Activated CD4-positive, CD25-positive, alpha-beta regulatory T cell (primary cell): ENCODE measurements around the gene PARS2.

Source experiments
- DNase-seq, 4 experiments: peaks; one replicate each; lab custom pipeline; 2025; lab: John Stamatoyannopoulos, UW

The PARS2 gene

GRCh38 chr1:54774820-54775498 is 10.6 kb upstream of the PARS2 start:
- no peak for DNase-seq

- DNase-seq = no peak
These were observed 8.6 kb upstream of the PARS2 start for GRCh38 chr1:54772951-54773350.

DNA sequence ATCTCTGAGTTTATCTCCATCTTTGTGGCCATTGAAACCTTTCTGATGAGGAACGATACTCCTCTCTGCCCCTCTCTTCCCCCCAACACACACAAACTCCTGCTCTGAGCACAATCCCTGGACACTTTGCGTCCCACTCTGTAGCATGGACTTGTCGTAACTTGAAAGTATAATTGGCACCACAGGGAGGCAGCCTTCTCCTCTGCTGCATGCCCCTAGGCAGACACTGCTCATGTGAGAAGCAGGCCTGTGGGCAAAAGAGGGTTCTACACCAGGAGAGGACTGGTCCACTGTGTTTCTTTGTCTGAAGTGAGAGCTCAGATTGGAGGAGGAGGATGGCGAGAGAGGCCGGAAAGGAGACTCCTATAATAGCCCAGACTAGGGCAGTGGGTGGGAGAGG is 3.8 kb upstream of the PARS2 start:
- DNase-seq = no peak

GRCh38 chr1:54767526-54767925 is 3.2 kb upstream of the PARS2 start:
- no peak for DNase-seq

- DNase-seq = no peak
These were observed 2.4 kb upstream of the PARS2 start for GRCh38 chr1:54766726-54767125.

DNA sequence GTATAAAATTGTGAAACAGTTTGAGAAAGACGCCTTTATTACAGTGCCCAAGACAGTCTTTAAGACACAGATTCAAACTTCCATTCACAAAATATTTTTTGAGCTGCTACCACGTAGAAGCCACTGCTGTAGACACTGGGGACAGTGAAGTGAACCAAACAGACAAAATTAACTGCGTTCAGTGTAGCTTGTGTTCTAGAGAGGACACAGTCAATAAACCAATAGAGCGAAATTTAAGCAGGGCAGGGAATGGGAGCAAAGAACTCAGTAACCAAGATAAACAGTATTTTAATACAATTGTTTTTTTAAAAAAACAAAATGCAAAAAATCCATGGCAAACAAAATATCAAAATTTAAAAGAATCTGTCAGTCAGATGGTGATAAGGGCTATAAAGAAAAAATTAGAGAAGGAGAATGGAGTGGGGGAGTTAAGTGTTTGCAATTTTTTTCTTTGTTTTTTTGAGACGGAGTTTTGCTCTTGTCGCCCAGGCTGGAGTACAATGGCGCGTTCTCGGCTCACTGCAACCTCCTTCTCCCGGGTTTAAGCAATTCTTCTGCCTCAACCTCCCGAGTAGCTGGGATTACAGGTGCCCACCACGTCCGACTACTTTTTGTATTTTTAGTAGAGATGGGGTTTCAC is 719 bp upstream of the PARS2 start:
- DNase-seq = no peak

DNA sequence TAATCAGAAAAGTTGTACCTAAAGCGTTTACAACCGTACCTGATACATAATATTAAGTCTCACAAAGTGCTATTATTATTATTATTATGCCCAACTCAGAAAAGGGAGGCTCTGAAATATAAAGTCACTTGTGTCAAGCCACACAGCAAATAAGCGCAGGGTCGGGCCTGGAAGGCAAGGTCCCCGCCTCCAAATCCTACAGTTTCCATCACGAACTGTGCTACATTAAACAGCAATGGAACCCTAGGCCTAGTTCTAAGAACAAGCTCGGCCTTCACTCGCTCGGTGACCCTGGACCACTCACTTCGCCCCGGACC is 549 bp downstream of the PARS2 start:
- no peak for DNase-seq

DNA sequence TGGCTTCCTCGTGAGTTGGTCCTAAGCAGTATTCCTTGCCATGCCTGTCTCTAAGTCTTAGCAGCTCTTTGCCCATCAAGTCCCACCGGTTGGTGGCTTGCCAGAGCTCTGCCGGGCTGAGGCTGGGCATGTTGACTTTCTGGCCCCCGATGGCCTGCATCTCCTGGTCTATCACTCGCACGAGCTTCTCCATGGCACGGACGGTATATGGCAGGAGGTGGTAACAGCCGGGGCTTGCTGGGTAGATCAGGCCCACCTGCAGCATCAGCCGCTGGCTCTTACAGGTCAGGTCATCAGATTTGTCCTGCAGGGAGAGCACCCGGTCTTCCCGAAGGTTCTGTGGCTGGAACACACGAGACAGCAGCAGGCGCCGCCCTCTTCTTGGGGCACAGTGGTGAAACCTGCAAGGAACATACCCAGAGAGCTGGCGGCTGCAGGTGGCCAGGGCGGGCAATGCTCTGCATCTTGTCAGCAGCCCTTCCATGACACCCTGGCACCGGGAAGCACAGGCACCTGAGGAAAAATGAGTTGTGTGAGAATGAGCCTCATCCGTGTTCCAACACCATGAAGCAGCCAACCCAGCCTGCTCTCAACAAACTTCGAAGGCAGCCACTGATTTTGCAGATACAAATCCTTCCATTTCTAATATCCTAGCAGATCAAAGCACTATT is 5.5 kb downstream of the PARS2 start:
- DNase-seq = no peak

DNA sequence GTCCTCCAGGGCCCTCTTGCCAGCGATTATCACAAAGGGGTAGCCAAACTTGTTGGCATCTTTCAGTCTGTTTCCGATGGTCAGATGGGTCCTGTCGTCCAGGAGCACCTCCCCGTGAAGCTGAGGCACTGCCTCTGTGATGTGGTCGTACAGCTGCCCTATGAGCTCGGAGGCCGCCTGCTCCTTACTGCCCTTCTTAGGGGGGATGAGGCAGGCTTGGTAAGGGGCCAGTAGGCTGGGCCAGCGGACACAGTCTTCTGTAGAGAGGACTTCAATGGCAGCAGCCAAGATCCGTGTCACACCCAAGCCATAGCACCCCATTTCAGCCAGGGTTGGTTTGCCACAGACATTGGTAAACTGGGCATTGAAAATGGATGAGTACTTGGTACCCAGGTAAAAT is 6.5 kb downstream of the PARS2 start:
- no peak for DNase-seq

DNA sequence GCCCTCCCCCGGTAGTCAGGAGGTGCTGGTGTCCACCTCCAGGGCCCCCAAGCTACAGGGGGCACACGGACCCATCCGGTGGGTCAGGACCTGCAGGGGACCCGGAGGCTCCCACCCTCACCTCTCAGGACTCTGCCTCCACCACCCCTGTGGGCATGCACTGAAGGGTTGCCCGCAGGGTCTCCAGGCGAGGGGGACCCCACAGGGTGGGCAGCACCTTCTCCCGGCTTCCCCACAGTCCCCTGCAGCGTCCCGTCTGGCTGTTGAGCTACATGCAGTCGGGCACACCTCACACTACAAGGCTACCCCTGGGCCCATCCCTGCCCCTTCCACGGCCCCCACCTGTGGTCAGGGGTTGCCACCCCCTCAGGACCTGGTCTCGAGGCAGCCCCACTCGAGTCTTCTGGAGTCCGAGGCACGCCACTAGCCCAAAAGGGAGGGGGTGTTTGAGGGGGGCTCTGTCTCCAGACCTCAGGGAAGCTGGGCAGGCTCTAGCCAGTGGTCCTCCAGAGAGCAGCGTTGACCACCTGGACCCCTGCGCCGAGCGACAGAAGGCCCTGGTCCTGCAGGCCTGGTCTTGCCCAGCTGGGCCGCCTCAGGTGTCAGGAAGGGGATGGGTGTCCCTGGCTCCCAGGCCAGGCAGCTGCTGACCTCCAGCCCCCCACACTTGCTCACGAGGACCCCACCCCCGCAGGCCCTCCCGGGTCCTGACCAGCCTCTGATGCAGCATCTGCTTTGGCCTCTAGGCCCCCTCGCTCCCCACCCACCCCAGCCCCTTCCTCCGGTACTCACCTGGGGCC is 9.6 kb downstream of the PARS2 start:
- no peak for DNase-seq

- no peak for DNase-seq
These were observed 10.3 kb downstream of the PARS2 start for GRCh38 chr1:54754045-54754444.

GRCh38 chr1:54751426-54751825 is 12.9 kb downstream of the PARS2 start:
- DNase-seq = no peak

GRCh38 chr1:54750596-54750995 is 13.7 kb downstream of the PARS2 start:
- DNase-seq = no peak

GRCh38 chr1:54748094-54748835 is 16.1 kb downstream of the PARS2 start:
- no peak for DNase-seq

- DNase-seq = no peak
These were observed 18.5 kb downstream of the PARS2 start for GRCh38 chr1:54745864-54746263.

GRCh38 chr1:54745274-54745673 is 19.0 kb downstream of the PARS2 start:
- DNase-seq = no peak

- no peak for DNase-seq
These were observed 19.6 kb downstream of the PARS2 start for GRCh38 chr1:54744696-54745095.

DNA sequence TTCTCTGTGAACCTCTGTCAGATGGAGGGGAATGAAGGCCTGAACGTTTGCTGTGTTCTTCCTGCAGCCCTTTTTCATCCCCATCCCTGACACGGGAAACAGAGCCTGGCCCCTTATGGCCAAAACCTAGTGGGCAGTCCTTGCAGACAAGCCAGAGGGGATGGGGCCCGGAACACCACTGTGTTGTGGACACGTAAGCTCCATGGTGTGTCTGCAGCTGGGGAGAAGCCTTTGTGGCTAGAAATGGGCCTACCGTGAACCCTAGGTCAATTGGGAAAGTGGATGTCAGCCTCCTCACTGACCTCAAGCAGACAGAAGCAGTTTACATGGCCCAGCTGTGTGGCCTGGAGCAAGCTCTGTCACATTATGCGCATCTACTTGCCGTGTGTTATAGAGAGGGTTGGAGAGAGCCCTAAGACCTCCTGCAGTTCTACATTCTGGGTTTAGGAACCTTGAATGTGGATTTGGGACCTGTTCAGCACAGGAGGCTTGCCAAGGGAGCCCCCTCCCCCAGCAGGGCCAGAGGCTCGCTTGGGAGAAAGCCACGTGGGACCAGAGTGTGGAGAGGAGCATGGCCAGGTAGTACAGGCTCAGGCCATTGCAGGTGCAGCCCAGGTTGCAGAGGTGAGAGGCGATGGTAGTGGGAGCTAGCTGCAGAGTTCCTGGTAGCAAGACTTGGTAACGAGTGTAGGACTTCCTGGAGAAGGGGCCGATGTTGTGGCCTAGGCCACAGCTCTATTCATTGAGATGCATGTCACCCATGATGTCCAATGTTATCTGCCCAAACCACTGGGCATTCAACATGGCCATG is 20.7 kb downstream of the PARS2 start:
- DNase-seq = no peak

DNA sequence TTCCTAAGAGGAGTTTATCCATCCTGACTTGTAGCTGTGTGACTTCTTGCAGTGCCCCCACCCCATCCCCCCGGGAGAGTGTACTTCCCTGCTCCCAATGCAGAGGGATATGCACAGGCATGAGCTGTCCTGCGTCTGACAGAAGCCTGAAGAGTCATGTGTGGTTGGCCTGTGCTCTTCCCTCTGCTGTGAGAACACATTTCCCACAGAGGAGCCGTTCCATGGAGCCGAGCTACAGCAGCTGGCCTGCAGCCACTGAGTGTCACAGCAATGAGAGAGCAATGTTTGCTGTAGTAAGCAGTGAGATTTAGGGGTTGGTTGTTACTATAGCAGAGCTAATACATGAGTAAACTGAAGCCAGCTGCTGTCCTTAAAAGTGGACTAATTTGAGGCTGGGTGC is 22.0 kb downstream of the PARS2 start:
- no peak for DNase-seq

DNA sequence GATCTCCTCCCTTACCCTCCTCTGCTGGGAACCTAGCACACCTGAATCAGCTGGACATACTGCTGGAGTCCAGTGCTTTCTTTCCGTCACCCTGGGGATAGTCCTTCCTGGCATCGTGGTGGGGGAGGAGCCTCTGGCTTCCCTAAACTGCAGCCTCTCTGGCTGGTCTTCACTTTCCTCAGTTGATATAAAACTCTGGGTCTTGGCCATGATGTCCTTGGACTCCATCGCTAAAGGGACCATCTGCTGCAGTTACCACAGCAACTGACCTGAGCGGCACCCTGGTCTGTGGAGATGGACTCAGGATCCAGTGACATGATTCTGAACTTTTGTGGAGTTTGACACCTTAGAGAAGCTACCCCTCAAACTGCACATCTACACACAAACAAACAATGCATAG is 22.8 kb downstream of the PARS2 start:
- DNase-seq = no peak

GRCh38 chr1:54738244-54738643 is 26.1 kb downstream of the PARS2 start:
- DNase-seq = no peak
